SK-N-SH treated with all-trans-retinoic acid at 6 μM for 48 hours (cell line): ENCODE results near the gene STEAP2.

Experiments
- ATAC-seq: fragments of 200-7000 bp; cut with Tn5 transposase; 3 replicates; pipeline ENCODE4 v1.9.1; 2020; ENCODE audit warnings: mild to moderate bottlenecking, moderate library complexity
- ARNTL ChIP-seq: fragments of 450-650 bp; formaldehyde crosslinking; IDR thresholded peaks from 2 replicates; pipeline ENCODE4 v1.5.0; 2020; ENCODE audit warnings: low read depth, mild to moderate bottlenecking, moderate library complexity, borderline replicate concordance
- BACH2 ChIP-seq: fragments of 250-450 bp; sonication (Bioruptor Pico); IDR thresholded peaks from 2 replicates; pipeline ENCODE4 v1.9.0; 2021; ENCODE audit warnings: mild to moderate bottlenecking, borderline replicate concordance
- CSDC2 ChIP-seq: fragments of 250-450 bp; sonication (Bioruptor Pico); IDR thresholded peaks from 2 replicates; pipeline ENCODE4 v1.5.0; 2020; ENCODE audit warnings: mild to moderate bottlenecking, moderate library complexity
- CSRNP3 ChIP-seq: fragments of 250-450 bp; sonication (Bioruptor Pico); IDR thresholded peaks from 2 replicates; pipeline ENCODE4 v1.5.1; 2021; ENCODE audit warnings: mild to moderate bottlenecking, moderate library complexity
- ESRRG ChIP-seq: fragments of 250-450 bp; sonication (Bioruptor Pico); IDR thresholded peaks from 2 replicates; pipeline ENCODE4 v1.6.1; 2021; ENCODE audit warnings: mild to moderate bottlenecking
- GLIS3 ChIP-seq: fragments of 250-450 bp; sonication (Bioruptor Pico); IDR thresholded peaks from 2 replicates; pipeline ENCODE4 v1.5.0; 2020; ENCODE audit warnings: mild to moderate bottlenecking, moderate library complexity
- ISL1 ChIP-seq: fragments of 250-450 bp; sonication (Bioruptor Pico); IDR thresholded peaks from 2 replicates; pipeline ENCODE4 v2.1.2; 2022; ENCODE audit warnings: mild to moderate bottlenecking, moderate library complexity
- OSR1 ChIP-seq: fragments of 250-450 bp; sonication (Bioruptor Pico); IDR thresholded peaks from 2 replicates; pipeline ENCODE4 v1.8.0; 2022; ENCODE audit warnings: moderate library complexity, mild to moderate bottlenecking, inconsistent platforms
- PPARA ChIP-seq: fragments of 250-450 bp; sonication (Bioruptor Pico); IDR thresholded peaks from 2 replicates; pipeline ENCODE4 v1.5.0; 2020; ENCODE audit warnings: mild to moderate bottlenecking, borderline replicate concordance
- RARB ChIP-seq: fragments of 250-450 bp; sonication (Bioruptor Pico); IDR thresholded peaks from 2 replicates; pipeline ENCODE4 v1.8.0; 2021; ENCODE audit warnings: mild to moderate bottlenecking, moderate library complexity
- SNAI2 ChIP-seq: fragments of 250-450 bp; sonication (Bioruptor Pico); IDR thresholded peaks from 2 replicates; pipeline ENCODE4 v1.5.0; 2020; ENCODE audit warnings: mild to moderate bottlenecking, moderate library complexity
- TCF4 ChIP-seq: fragments of 250-450 bp; sonication (Bioruptor Pico); IDR thresholded peaks from 2 replicates; pipeline ENCODE4 v1.8.0; 2021; ENCODE audit warnings: mild to moderate bottlenecking, moderate library complexity, borderline replicate concordance
- TOX ChIP-seq: fragments of 250-450 bp; sonication (Bioruptor Pico); IDR thresholded peaks from 2 replicates; pipeline ENCODE4 v1.8.0; 2021; ENCODE audit warnings: mild to moderate bottlenecking, moderate library complexity, borderline replicate concordance
- ZC3H10 ChIP-seq: fragments of 250-450 bp; sonication (Bioruptor Pico); IDR thresholded peaks from 2 replicates; pipeline ENCODE4 v1.5.1; 2021; ENCODE audit warnings: mild to moderate bottlenecking, moderate library complexity
- ZFP3 ChIP-seq: fragments of 250-450 bp; sonication (Bioruptor Pico); IDR thresholded peaks from 2 replicates; pipeline ENCODE4 v1.5.0; 2020; ENCODE audit warnings: mild to moderate bottlenecking, moderate library complexity
- ZFP30 ChIP-seq: fragments of 450-650 bp; formaldehyde crosslinking; IDR thresholded peaks from 2 replicates; pipeline ENCODE4 v1.5.0; 2022; ENCODE audit warnings: mild to moderate bottlenecking, moderate library complexity
- ZNF565 ChIP-seq: fragments of 450-650 bp; formaldehyde crosslinking; conservative IDR thresholded peaks from 2 replicates; pipeline ENCODE4 v1.5.0; 2020; ENCODE audit warnings: low read depth, mild to moderate bottlenecking, moderate library complexity
- ZNF70 ChIP-seq: fragments of 450-650 bp; formaldehyde crosslinking; IDR thresholded peaks from 2 replicates; pipeline ENCODE4 v1.5.0; 2020; ENCODE audit warnings: mild to moderate bottlenecking, moderate library complexity
- ZNF8 ChIP-seq: fragments of 450-650 bp; formaldehyde crosslinking; IDR thresholded peaks from 2 replicates; pipeline ENCODE4 v1.5.0; 2020; ENCODE audit warnings: mild to moderate bottlenecking, moderate library complexity
- TF ChIP-seq, protein P1 (sequence below): fragments of 250-450 bp; sonication (Bioruptor Pico); IDR thresholded peaks from 2 replicates; pipeline ENCODE4 v1.8.0; 2020; ENCODE audit warnings: mild to moderate bottlenecking, moderate library complexity, borderline replicate concordance
- TF ChIP-seq, protein P2 (sequence below): fragments of 250-450 bp; sonication (Bioruptor Pico); IDR thresholded peaks from 2 replicates; pipeline ENCODE4 v1.5.1; 2020; ENCODE audit warnings: low read depth, mild to moderate bottlenecking, moderate library complexity
- TF ChIP-seq, protein P3 (sequence below): fragments of 250-450 bp; sonication (Bioruptor Pico); IDR thresholded peaks from 2 replicates; pipeline ENCODE4 v1.8.0; 2021; ENCODE audit warnings: low read depth, mild to moderate bottlenecking, moderate library complexity, borderline replicate concordance

The STEAP2 gene

DNA sequence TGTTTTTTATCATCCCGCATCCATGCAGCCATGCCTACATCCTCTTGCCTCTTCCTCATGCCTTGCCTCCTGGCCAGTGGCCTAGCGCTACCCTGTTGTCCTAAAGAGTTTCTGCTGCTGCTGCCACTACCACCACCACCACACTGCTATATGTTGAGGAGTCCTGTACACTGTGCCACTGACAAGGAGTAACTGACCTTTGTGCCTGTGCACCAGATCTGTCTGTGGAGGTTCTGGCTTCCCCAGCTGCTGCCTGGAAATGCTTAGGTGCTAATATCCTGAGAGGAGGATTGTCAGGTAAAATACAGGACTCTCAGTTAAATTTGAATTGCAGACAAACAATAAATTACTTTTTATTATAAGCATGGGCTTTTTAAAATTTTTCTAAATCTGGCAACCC lies 26.5 kb downstream of the STEAP2 start:
- TF ChIP-seq, protein P1, sequence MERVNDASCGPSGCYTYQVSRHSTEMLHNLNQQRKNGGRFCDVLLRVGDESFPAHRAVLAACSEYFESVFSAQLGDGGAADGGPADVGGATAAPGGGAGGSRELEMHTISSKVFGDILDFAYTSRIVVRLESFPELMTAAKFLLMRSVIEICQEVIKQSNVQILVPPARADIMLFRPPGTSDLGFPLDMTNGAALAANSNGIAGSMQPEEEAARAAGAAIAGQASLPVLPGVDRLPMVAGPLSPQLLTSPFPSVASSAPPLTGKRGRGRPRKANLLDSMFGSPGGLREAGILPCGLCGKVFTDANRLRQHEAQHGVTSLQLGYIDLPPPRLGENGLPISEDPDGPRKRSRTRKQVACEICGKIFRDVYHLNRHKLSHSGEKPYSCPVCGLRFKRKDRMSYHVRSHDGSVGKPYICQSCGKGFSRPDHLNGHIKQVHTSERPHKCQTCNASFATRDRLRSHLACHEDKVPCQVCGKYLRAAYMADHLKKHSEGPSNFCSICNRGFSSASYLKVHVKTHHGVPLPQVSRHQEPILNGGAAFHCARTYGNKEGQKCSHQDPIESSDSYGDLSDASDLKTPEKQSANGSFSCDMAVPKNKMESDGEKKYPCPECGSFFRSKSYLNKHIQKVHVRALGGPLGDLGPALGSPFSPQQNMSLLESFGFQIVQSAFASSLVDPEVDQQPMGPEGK (CRISPR knock-in tag), result no peak
- TF ChIP-seq, protein P2, sequence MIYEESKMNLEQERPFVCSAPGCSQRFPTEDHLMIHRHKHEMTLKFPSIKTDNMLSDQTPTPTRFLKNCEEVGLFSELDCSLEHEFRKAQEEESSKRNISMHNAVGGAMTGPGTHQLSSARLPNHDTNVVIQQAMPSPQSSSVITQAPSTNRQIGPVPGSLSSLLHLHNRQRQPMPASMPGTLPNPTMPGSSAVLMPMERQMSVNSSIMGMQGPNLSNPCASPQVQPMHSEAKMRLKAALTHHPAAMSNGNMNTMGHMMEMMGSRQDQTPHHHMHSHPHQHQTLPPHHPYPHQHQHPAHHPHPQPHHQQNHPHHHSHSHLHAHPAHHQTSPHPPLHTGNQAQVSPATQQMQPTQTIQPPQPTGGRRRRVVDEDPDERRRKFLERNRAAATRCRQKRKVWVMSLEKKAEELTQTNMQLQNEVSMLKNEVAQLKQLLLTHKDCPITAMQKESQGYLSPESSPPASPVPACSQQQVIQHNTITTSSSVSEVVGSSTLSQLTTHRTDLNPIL (CRISPR knock-in tag), result no peak
- no peak for TF ChIP-seq ZNF70 (CRISPR knock-in tag)
- no peak for TF ChIP-seq BACH2 (CRISPR knock-in tag)
- no peak for TF ChIP-seq ZNF8 (CRISPR knock-in tag)
- TF ChIP-seq TOX, result no peak
- TF ChIP-seq ZFP30, result no peak
- TF ChIP-seq ZNF565, result no peak
- no peak for TF ChIP-seq SNAI2 (CRISPR knock-in tag)
- TF ChIP-seq ZC3H10 (CRISPR knock-in tag), result no peak
- no peak for TF ChIP-seq ISL1
- no peak for TF ChIP-seq OSR1 (CRISPR knock-in tag)
- TF ChIP-seq PPARA (CRISPR knock-in tag), result no peak
- no peak for TF ChIP-seq CSDC2
- TF ChIP-seq ARNTL, result no peak
- no peak for TF ChIP-seq TCF4 (CRISPR knock-in tag)
- no peak for TF ChIP-seq RARB
- ATAC-seq, result no peak

- ATAC-seq, result no peak
Observed at GRCh38 chr7:90238583-90238982, 27.0 kb downstream of the STEAP2 start.

GRCh38 chr7:90239050-90239449 lies 27.5 kb downstream of the STEAP2 start:
- no peak for TF ChIP-seq ZFP3
- TF ChIP-seq ARNTL, result no peak
- TF ChIP-seq CSDC2, result no peak
- TF ChIP-seq, all 23 proteins: peak for 0

More at GRCh38 chr7:90238583-90238982, 27.0 kb downstream of the STEAP2 start:
- TF ChIP-seq TCF4 (CRISPR knock-in tag) (no peak), ZFP3 (no peak), TOX (no peak), ZNF565 (no peak), GLIS3 (no peak), BACH2 (CRISPR knock-in tag) (no peak), OSR1 (CRISPR knock-in tag) (no peak), ESRRG (CRISPR knock-in tag) (no peak)
- TF ChIP-seq, protein P2 (CRISPR knock-in tag), result no peak

DNA sequence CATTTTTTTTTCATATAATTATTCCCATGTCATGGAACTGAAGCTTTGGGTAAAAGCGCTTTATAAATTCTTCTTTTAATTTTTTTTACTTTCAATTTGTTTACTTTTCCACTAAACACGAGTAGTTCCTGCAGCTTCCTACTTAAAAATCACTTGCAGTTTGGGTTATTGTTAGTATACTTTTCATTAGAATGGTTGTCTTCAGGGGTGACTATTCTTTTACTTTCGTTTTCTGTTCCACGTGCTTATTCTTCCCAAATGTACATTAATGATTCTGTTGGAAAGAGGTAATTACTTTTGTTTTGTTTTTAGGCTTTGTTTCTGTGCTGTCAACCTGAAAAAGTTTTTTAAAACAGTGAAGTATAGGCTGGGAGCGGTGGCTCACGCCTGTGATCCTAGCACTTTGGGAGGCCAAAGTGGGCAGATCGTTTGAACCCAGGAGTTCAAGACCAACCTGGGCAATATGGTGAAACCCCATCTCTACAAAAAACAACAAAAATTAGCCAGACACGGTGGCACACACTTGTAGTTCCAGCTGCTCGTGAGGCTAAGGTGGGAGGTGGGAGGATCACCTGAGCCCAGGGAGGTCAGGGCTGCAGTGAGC lies 28.2 kb downstream of the STEAP2 start:
- TF ChIP-seq ZFP30 (no peak), CSDC2 (no peak), CSRNP3 (no peak)
- no peak for ATAC-seq

More at GRCh38 chr7:90239050-90239449, 27.5 kb downstream of the STEAP2 start:
- no peak for ATAC-seq

DNA sequence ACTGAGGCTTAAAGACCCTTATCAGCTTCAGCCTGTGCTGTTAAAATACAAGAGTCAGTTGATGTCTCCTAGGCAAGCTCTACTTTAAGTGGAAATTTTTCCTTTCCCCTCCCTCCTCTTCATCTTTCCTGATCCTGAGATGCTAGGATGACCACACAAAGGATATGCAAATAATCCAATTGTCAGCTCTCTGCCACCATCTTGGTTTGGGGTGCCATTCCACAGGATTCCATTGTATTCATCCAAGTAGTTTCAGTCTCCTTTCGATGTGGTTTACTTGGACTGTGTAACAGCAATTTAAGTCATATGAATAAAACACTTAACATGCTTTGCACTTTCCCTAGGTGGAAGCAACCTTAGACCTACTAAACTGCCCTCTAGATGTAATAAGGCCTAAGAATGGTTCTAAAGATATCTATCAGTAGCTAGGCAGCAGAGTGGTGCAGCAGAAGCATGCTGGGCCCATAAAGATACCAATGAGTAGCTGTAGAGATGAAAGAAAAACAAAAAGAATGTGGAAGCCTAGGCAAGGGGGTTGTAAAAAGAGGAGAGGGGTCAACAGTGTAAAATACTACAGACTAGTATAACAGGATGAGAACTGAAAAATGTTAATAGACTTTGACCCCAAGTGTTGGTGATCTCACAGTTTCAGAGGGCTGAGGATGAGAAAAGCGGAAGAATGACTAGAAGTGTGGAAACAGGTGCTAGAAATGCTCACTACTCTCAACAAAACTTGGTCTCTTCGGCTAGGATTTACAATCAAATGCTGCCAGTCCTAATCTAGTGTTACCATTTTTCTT lies 31.0 kb downstream of the STEAP2 start:
- TF ChIP-seq ZNF70 (CRISPR knock-in tag) (no peak), CSRNP3 (no peak), ISL1 (no peak)
- TF ChIP-seq, protein P3, sequence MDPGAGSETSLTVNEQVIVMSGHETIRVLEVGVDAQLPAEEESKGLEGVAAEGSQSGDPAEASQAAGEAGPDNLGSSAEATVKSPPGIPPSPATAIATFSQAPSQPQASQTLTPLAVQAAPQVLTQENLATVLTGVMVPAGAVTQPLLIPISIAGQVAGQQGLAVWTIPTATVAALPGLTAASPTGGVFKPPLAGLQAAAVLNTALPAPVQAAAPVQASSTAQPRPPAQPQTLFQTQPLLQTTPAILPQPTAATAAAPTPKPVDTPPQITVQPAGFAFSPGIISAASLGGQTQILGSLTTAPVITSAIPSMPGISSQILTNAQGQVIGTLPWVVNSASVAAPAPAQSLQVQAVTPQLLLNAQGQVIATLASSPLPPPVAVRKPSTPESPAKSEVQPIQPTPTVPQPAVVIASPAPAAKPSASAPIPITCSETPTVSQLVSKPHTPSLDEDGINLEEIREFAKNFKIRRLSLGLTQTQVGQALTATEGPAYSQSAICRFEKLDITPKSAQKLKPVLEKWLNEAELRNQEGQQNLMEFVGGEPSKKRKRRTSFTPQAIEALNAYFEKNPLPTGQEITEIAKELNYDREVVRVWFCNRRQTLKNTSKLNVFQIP (CRISPR knock-in tag), result no peak

More for the DNA sequence above, 31.0 kb downstream of the STEAP2 start:
- ATAC-seq, result no peak
